NB4 (cell line): Measurements from ENCODE around the gene TMEM140.

Experiments used
- DNase-seq: peaks from one replicate; pipeline ENCODE4 v3.0.0; 2010; ENCODE audit warnings: low read depth
- H3K4me3 ChIP-seq: one replicate; pipeline ENCODE4 v1.5.1; 2011; ENCODE audit warnings: mild to moderate bottlenecking, low read depth, low read length, moderate library complexity
- MYC ChIP-seq: IDR thresholded peaks from 2 replicates; pipeline ENCODE4 v1.6.1; 2011; ENCODE audit warnings: low read depth, low read length
- POLR2A ChIP-seq: IDR thresholded peaks from 2 replicates; pipeline ENCODE4 v1.6.1; 2011; ENCODE audit warnings: mild to moderate bottlenecking; ENCODE audit not compliant: insufficient read length; ENCODE audit errors: extremely low read depth
- TF ChIP-seq, protein P1 (sequence below): IDR thresholded peaks from 2 replicates; pipeline ENCODE4 v1.6.1; 2011; ENCODE audit warnings: low read depth, low read length
- TF ChIP-seq, protein P2 (sequence below): IDR thresholded peaks from one replicate; pipeline ENCODE4 v1.5.1; 2012; ENCODE audit warnings: low read depth, low read length

Gene TMEM140

DNA sequence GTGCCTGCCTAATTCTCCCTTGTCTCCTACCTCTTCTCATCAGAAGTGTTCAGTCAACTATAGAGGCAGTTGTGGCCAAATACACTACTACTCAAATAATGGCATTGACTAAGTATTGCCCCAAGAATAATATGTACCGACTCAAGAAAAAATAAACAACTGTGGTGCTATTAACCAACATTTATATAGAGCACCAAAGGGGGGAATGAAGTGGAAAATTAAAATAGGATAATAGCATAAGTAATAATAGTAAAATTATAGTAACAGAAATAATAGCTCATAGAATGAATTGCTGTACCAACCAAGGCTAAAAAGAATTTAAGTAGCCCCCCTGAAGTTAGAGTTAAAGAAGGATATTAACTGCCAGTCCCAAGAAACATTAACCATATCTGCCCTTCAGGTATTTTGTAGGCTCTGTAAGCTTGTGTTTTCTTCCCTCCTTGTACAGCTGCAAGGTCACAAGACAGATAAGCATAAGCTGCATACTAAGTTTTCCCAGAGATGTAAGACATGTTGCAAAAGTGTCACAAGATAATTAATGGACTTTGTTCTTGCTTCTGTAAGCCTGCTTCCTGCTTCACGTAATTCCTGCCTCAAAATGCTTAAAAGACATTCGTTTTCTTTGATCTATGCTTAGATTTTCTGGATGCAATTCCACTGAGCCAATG is 33.5 kb downstream of the TMEM140 start:
- TF ChIP-seq, protein P1, sequence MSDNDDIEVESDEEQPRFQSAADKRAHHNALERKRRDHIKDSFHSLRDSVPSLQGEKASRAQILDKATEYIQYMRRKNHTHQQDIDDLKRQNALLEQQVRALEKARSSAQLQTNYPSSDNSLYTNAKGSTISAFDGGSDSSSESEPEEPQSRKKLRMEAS: no peak
- TF ChIP-seq MYC (no peak), POLR2A (no peak)
- TF ChIP-seq, protein P2, sequence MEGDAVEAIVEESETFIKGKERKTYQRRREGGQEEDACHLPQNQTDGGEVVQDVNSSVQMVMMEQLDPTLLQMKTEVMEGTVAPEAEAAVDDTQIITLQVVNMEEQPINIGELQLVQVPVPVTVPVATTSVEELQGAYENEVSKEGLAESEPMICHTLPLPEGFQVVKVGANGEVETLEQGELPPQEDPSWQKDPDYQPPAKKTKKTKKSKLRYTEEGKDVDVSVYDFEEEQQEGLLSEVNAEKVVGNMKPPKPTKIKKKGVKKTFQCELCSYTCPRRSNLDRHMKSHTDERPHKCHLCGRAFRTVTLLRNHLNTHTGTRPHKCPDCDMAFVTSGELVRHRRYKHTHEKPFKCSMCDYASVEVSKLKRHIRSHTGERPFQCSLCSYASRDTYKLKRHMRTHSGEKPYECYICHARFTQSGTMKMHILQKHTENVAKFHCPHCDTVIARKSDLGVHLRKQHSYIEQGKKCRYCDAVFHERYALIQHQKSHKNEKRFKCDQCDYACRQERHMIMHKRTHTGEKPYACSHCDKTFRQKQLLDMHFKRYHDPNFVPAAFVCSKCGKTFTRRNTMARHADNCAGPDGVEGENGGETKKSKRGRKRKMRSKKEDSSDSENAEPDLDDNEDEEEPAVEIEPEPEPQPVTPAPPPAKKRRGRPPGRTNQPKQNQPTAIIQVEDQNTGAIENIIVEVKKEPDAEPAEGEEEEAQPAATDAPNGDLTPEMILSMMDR: no peak
- H3K4me3 ChIP-seq: no peak overlapping the region
- no peak for DNase-seq

DNA sequence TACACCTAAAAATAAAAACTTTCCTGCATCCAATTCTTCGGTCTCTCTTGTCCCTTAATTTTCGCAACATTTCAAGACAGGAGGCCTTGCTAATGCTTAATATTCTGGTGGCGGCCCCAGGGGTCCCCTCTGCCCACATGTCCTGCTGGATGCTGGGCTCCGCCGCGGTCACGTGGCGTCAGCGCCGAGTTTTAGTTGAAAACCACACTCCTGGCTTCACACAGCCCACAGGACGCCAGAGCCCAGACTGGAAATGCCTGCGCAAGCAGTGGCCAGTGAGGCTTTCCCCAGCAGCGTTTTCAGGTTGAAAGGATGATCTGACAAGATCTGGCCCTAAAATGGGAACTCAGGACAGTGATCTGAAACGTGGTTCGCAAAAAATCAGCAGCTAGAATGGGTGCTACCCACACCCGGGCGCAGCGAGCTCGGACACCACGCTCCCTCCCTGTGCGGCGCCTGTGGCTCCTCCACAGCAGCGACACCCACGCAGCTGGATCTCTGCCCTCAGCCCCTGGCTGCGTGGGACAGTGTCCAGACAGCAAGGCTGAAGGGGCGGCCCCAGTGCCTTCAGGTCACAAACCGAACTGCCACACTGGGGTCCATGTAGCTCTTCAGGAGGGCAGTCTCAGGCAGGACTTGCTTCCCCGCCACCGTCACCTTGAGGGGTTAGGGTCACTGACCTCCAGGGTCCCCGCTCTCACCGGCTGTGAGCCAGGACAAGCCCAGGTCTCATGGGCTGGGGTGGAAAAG is 34.2 kb downstream of the TMEM140 start:
- H3K4me3 ChIP-seq: no peak overlapping the region
- no peak for DNase-seq
- TF ChIP-seq MYC (no peak), POLR2A (no peak)
- TF ChIP-seq, protein P1: no peak
- TF ChIP-seq, protein P2: no peak

DNA sequence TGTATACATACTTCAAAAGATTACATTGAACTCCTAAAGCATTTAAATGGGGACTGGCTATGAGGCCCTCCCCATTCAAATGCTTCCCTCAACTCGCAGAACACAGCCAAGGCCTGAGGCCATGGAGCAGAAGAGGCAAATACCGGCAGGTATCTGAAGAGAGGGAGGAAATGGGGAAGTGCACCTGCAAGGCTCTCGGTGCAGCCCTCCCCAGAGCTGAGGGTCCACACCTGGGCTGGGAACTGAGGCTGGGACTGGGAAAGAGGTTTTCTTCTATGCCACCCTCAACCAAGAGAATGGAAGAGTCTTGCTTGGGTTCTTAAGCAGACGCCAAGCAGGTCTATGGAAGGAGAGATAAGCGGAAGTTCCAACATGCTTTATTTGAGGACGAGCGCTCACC is 35.6 kb downstream of the TMEM140 start:
- no peak for DNase-seq
- TF ChIP-seq, protein P1: no peak
- TF ChIP-seq POLR2A: no peak
- TF ChIP-seq, protein P2: no peak
- no peak for TF ChIP-seq MYC
- H3K4me3 ChIP-seq: no peak overlapping the region

DNA sequence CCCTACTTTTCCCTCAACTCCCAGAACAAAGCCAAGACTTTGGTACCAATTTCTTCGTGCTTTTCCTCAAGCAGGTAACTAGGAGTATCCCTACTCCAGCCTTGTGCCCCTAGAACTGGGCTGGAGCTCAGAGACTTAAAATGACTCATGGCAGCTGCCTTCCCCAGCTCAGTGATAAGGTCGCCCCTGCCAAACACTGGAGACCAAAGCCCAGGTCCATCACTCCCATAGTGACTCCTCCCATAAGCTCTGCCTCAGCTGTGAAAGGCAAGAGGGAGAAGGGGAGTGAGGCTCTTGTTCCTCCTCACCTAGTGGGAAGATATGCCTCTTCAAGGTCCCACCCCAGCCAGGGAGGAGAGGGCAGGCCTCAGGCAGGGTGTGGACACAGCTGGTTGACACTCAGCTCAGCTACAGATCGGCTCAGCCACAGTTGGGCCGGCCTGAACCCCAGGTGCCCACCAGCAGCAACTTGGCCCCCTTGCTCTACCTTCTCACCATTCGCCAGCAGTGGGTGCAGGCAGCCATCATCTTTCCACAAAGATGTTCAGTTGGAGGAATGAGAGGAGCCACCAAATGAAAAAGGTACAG is 36.5 kb downstream of the TMEM140 start:
- DNase-seq: no peak
- no peak overlapping the region for H3K4me3 ChIP-seq
- TF ChIP-seq, protein P2: no peak
- TF ChIP-seq, protein P1: no peak
- no peak for TF ChIP-seq MYC
- TF ChIP-seq POLR2A: no peak

DNA sequence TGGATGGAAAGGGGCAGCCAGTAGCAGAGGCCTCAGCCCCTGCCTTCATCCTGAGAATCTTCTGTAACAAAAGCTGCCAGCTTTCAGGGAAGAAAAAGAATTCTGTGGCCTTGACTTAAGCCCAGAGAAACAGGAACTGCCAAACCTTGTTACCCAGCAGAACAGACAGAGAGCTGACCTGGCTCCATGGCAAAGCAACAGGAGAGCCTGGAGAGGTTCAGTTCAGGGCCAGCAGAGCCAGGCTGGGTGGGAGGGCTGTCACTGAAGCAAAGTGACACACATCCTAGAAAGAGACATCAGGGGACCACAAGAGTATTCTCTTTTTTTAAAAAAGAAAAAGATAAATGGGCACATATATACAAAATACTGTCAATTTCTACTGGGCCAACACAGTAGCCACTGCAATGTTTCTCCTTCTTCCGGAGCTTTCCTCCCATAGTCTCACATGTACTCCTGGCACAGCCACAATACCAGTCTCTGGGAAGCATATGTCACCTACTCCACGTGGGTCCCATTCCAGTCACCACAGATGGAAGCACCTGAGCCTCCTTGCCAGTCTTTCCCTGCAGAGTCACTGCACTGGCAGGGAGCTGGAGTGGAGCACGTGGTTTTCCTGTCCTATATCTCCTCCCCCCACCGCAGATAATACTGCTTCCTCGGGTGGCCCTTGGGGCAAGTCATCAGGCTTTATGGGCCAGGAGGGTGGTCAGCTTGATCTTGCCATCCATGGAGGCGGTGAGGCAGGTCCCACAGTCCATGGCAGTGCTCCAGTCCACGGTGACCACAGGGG is 37.8 kb downstream of the TMEM140 start:
- DNase-seq: no peak
- no peak for TF ChIP-seq MYC
- no peak overlapping the region for H3K4me3 ChIP-seq

DNA sequence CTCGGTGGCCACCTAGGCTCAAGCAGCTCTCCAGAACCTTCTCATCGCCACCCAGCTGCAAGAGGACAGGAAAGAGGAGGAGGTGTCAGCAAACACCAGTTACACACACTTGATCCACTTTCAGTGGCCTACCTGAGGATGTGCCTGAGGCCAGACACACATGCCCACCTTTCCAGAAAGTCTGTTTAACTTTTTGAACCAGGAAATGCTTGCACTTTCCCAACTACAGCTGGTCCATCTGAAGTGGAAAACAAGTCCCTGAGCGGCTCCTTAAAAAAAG is 38.3 kb downstream of the TMEM140 start:
- no peak overlapping the region for H3K4me3 ChIP-seq
- TF ChIP-seq, protein P1: no peak
- TF ChIP-seq, protein P2: no peak
- no peak for TF ChIP-seq MYC
- no peak for TF ChIP-seq POLR2A
- DNase-seq: no peak
